ENCODE measurements around the gene ITPRIP.

ITPRIP gene

GRCh38 chr10:104340641-104341040 is 2.4 kb upstream of the ITPRIP start:
- no peak overlapping the region for H3K4me3 ChIP-seq (ENCODE audit: low read length in 2 of 2)
- H3K4me1 ChIP-seq (ENCODE audit: control insufficient read depth, insufficient read depth, low read length) = peaks cover 26% of the 10 kb centered on the region
- no peaks in the 10 kb centered on the region for H3K9me3 ChIP-seq (ENCODE audit: control insufficient read depth in 2 of 2, low read length in 2 of 2)
- peak overlapping the region; percentile 91 for H3K27ac ChIP-seq (ENCODE audit: low read length)
- H3K27me3 ChIP-seq (ENCODE audit: control insufficient read depth in 1 of 2, insufficient read depth in 2 of 2, low read length in 2 of 2) = no peaks in the 10 kb centered on the region
- H3K36me3 ChIP-seq (ENCODE audit: control insufficient read depth in 2 of 2, insufficient read depth in 2 of 2, low read length in 2 of 2) = no peaks in the 10 kb centered on the region
- no peak overlapping the region for H3K9ac ChIP-seq (ENCODE audit: low read length in 2 of 2)

DNA sequence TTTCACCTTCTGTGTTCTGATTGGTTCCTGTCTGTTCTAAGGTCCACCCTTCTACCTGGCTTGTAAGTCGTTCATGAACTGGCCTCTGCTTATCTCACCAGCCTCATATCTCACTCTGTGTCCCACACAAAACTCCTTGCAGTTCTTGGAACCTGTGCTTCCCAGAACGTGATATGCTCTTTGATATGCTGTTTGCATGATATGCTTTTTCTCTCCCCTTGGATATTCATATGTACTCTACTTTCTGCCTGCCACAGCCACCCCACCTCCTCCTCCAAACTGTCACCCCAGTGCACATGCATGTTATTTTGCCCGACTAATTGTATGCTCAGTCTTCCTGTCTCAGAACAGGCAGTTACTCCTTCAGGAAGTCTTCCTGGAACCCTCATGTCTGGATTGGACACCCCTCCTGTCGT is 1.9 kb upstream of the ITPRIP start:
- H3K36me3 ChIP-seq (ENCODE audit: control insufficient read depth in 2 of 2, insufficient read depth in 2 of 2, low read length in 2 of 2) = no peaks in the 10 kb centered on the region
- H3K27me3 ChIP-seq (ENCODE audit: control insufficient read depth in 1 of 2, insufficient read depth in 2 of 2, low read length in 2 of 2) = no peaks in the 10 kb centered on the region
- H3K4me1 ChIP-seq (ENCODE audit: control insufficient read depth, insufficient read depth, low read length) = peaks cover 30% of the 10 kb centered on the region
- no peaks in the 10 kb centered on the region for H3K9me3 ChIP-seq (ENCODE audit: control insufficient read depth in 2 of 2, low read length in 2 of 2)
- peak overlapping the region; percentile 91 for H3K27ac ChIP-seq (ENCODE audit: low read length)
- peak overlapping the region in 1 of 2 donors; percentile 90 for H3K4me3 ChIP-seq (ENCODE audit: low read length in 2 of 2)
- H3K9ac ChIP-seq (ENCODE audit: low read length in 2 of 2) = peak overlapping the region; percentile 10 to 91

DNA sequence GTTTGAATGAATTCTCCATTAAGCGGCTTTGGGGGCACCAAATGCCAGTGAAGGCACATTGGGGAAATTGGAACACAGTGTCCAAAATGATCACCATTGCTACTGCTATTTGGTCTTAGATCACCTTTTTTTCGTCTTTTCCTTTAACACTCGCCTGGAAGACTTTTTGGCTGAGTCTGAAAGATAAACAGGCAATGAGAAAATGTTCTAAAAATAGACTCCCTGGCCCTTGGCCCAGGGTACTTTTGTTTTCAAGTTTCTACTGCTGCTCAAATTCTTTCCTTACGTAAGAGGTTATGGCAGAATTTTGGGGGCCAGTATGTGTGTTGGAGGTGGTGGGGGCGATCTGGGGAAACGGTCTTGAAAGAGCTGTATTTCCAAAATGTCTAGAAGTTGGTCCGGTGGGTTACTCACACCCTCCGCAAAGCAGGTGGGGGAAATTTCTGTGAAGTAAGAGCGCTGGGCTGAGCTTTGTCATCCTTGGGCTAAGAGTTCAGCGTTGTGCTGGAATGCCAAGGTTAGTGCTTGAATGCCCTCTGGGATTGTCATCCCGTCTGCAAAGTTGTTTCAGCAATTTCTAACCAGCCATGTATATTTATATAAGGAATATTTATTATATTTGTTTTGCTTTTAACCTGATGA is 1.3 kb upstream of the ITPRIP start:
- Histone ChIP-seq H3K36me3 (ENCODE audit: control insufficient read depth in 2 of 2, insufficient read depth in 2 of 2, low read length in 2 of 2) (no peaks in the 10 kb centered on the region), H3K9me3 (ENCODE audit: control insufficient read depth in 2 of 2, low read length in 2 of 2) (no peaks in the 10 kb centered on the region), H3K9ac (ENCODE audit: low read length in 2 of 2) (peak overlapping the region; percentile 88 to 91), H3K4me1 (ENCODE audit: control insufficient read depth, insufficient read depth, low read length) (peaks cover 35% of the 10 kb centered on the region), H3K27me3 (ENCODE audit: control insufficient read depth in 1 of 2, insufficient read depth in 2 of 2, low read length in 2 of 2) (no peaks in the 10 kb centered on the region), H3K27ac (ENCODE audit: low read length) (peak overlapping the region; percentile 91), H3K4me3 (ENCODE audit: low read length in 2 of 2) (peak overlapping the region; percentile 90)

DNA sequence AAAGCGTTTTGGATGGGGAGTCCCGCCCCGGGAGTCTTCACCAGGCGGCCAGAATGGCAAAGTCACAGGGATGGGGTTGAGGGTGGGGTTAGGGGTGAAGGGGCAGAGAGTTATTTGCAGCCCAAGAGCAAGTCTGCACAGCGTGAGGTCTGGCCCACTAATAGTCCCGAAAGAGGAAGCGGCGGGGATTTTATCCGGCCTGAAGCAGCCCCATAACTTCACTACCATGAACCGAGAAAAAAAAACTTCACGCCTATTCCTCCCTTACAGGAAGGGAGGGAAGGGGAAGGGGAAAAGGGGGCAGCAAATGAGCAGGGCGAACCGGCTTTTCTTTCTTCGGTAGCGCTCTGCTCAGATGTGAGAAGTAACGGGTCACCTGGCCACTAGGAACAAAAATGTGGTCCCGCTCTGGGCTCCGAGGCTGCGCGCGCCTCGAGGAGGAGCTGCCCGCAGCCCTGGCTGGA is 712 bp downstream of the ITPRIP start:
- H3K9me3 ChIP-seq (ENCODE audit: control insufficient read depth in 2 of 2, low read length in 2 of 2) = no peaks in the 10 kb centered on the region
- peak overlapping the region; percentile 90 for H3K4me3 ChIP-seq (ENCODE audit: low read length in 2 of 2)
- H3K27me3 ChIP-seq (ENCODE audit: control insufficient read depth in 1 of 2, insufficient read depth in 2 of 2, low read length in 2 of 2) = no peaks in the 10 kb centered on the region
- H3K36me3 ChIP-seq (ENCODE audit: control insufficient read depth in 2 of 2, insufficient read depth in 2 of 2, low read length in 2 of 2) = no peaks in the 10 kb centered on the region
- peaks cover 54% of the 10 kb centered on the region for H3K4me1 ChIP-seq (ENCODE audit: control insufficient read depth, insufficient read depth, low read length)
- H3K9ac ChIP-seq (ENCODE audit: low read length in 2 of 2) = peak overlapping the region; percentile 88 to 91
- H3K27ac ChIP-seq (ENCODE audit: low read length) = peak overlapping the region; percentile 91

DNA sequence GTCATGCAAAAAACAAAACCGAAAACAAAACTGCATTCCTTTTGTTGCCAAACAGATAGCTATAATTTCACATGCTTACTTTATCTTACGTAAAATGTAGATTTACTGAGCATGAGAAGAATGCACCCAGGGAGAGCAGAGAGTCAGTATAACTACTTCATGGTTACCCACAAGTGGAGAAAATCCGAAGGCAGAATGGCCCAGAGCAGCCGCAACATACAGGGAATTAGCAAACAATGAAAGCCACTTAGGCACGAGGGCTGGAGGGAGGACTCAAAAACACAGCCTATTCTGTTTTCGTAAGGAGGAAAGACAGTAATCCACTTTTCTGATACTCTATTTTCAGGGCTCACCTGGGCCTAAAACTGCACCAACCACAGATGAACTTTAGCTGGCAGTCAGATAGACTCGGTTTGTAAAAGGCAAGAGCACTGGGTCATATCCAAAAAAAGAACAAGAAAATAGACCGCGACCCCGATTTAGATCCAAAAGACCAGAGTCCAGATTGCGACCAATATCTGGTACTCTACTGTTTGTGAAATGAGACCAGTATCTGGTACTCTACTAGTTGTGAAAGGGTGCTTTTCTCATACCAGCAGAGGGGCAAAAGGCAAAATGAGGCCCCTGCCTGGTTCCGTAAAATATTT is 1.3 kb downstream of the ITPRIP start:
- Histone ChIP-seq H3K4me3 (ENCODE audit: low read length in 2 of 2) (peak overlapping the region; percentile 90), H3K27me3 (ENCODE audit: control insufficient read depth in 1 of 2, insufficient read depth in 2 of 2, low read length in 2 of 2) (no peaks in the 10 kb centered on the region), H3K27ac (ENCODE audit: low read length) (peak overlapping the region; percentile 91), H3K9me3 (ENCODE audit: control insufficient read depth in 2 of 2, low read length in 2 of 2) (no peaks in the 10 kb centered on the region), H3K9ac (ENCODE audit: low read length in 2 of 2) (peak overlapping the region; percentile 69 to 88), H3K36me3 (ENCODE audit: control insufficient read depth in 2 of 2, insufficient read depth in 2 of 2, low read length in 2 of 2) (no peaks in the 10 kb centered on the region), H3K4me1 (ENCODE audit: control insufficient read depth, insufficient read depth, low read length) (peaks cover 59% of the 10 kb centered on the region)

DNA sequence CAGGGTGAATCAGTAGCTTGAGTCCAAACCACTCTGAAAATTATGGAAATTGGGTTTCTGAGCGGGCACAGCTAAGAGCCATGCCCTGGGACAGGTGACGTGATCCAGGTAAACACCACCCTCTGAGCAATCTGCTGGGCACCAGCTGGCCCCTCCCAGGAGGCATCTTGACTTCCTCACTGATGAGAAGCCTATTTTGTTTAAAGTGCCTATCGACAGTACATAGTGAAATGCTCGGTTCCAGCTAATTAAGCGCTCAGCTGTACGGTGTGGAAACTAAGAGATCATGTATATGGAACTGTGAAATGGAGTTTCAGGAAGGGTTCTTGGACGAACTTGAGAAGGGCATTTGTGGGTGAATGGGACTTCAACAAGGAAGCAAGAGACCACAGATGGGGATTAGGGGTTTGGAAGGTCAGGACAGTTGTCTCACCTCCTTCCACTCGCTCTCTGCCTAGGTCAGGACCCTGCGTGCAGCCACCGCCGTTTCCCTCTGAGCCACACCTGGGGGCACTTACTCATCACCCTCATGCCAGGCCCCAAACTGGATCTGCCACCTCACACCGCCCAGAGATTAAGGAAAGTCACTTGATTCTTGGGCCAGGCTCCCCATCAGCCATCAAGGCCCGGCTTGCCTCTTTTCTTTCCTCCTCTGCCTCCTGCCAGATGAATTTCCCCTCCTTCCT is 3.2 kb downstream of the ITPRIP start:
- peaks cover 74% of the 10 kb centered on the region for H3K4me1 ChIP-seq (ENCODE audit: control insufficient read depth, insufficient read depth, low read length)
- no peak overlapping the region for H3K27ac ChIP-seq (ENCODE audit: low read length)

GRCh38 chr10:104334561-104334960 is 3.7 kb downstream of the ITPRIP start:
- Histone ChIP-seq H3K27ac (ENCODE audit: low read length) (no peak overlapping the region), H3K4me1 (ENCODE audit: control insufficient read depth, insufficient read depth, low read length) (peaks cover 77% of the 10 kb centered on the region), H3K9ac (ENCODE audit: low read length in 2 of 2) (no peak overlapping the region), H3K4me3 (ENCODE audit: low read length in 2 of 2) (no peak overlapping the region), H3K9me3 (ENCODE audit: control insufficient read depth in 2 of 2, low read length in 2 of 2) (no peaks in the 10 kb centered on the region), H3K36me3 (ENCODE audit: control insufficient read depth in 2 of 2, insufficient read depth in 2 of 2, low read length in 2 of 2) (no peaks in the 10 kb centered on the region), H3K27me3 (ENCODE audit: control insufficient read depth in 1 of 2, insufficient read depth in 2 of 2, low read length in 2 of 2) (no peaks in the 10 kb centered on the region)

More for the DNA sequence above, 3.2 kb downstream of the ITPRIP start:
- no peak overlapping the region for H3K9ac ChIP-seq (ENCODE audit: low read length in 2 of 2)
- no peaks in the 10 kb centered on the region for H3K27me3 ChIP-seq (ENCODE audit: control insufficient read depth in 1 of 2, insufficient read depth in 2 of 2, low read length in 2 of 2)
- no peaks in the 10 kb centered on the region for H3K9me3 ChIP-seq (ENCODE audit: control insufficient read depth in 2 of 2, low read length in 2 of 2)
- no peak overlapping the region for H3K4me3 ChIP-seq (ENCODE audit: low read length in 2 of 2)
- H3K36me3 ChIP-seq (ENCODE audit: control insufficient read depth in 2 of 2, insufficient read depth in 2 of 2, low read length in 2 of 2) = no peaks in the 10 kb centered on the region

- Histone ChIP-seq H3K4me1 (ENCODE audit: control insufficient read depth, insufficient read depth, low read length) (peaks cover 78% of the 10 kb centered on the region), H3K36me3 (ENCODE audit: control insufficient read depth in 2 of 2, insufficient read depth in 2 of 2, low read length in 2 of 2) (no peaks in the 10 kb centered on the region), H3K4me3 (ENCODE audit: low read length in 2 of 2) (peak overlapping the region in 1 of 2 donors; percentile 35), H3K27ac (ENCODE audit: low read length) (peak overlapping the region; percentile 41), H3K9me3 (ENCODE audit: control insufficient read depth in 2 of 2, low read length in 2 of 2) (no peaks in the 10 kb centered on the region), H3K9ac (ENCODE audit: low read length in 2 of 2) (no peak overlapping the region), H3K27me3 (ENCODE audit: control insufficient read depth in 1 of 2, insufficient read depth in 2 of 2, low read length in 2 of 2) (no peaks in the 10 kb centered on the region)
These were observed 4.4 kb downstream of the ITPRIP start for GRCh38 chr10:104333728-104334373.

DNA sequence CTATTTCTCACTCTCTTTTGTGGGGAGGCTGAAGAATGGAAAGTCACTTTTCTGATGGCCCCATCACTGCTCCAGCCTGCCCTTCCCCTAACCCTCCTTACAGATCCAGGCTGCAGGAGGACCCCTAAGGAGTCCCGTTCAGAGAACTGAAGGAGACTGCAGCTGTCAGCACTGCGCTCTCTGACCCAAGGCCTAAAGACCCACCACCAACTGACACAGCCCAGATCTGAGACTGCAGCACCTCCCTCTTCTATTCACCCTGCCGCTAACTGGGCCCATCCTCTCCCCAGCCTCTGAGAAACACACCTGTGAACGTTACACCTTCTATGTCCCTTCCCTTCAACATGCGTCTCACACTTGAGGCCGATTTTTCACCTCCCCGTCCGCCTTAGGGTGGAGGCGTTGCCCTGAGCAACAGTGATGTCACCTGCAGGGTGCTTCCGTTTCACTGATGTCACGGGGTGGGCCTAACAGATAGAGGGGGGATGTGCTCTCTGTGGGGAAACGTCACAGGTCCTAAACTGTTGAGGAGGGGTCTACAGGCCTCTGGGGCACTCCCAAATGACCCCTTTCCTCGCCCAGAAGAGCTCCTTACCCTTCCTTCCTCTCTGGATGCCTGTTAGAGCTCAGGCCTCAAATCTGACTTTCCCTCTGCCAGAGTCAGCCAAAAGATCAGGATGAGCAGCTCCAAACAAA is 5.1 kb downstream of the ITPRIP start:
- peaks cover 82% of the 10 kb centered on the region for H3K4me1 ChIP-seq (ENCODE audit: control insufficient read depth, insufficient read depth, low read length)
- H3K27me3 ChIP-seq (ENCODE audit: control insufficient read depth in 1 of 2, insufficient read depth in 2 of 2, low read length in 2 of 2) = no peaks in the 10 kb centered on the region
- H3K4me3 ChIP-seq (ENCODE audit: low read length in 2 of 2) = peak overlapping the region in 1 of 2 donors; percentile 35
- peak overlapping the region; percentile 41 for H3K27ac ChIP-seq (ENCODE audit: low read length)
- H3K36me3 ChIP-seq (ENCODE audit: control insufficient read depth in 2 of 2, insufficient read depth in 2 of 2, low read length in 2 of 2) = no peaks in the 10 kb centered on the region
- H3K9me3 ChIP-seq (ENCODE audit: control insufficient read depth in 2 of 2, low read length in 2 of 2) = no peaks in the 10 kb centered on the region
- no peak overlapping the region for H3K9ac ChIP-seq (ENCODE audit: low read length in 2 of 2)
